Adrenal gland (tissue), 5 donors: ENCODE results near the gene CFAP47.

Experiments
- CTCF ChIP-seq, 6 experiments: fragments of 450-650 bp in 4 of 6; fragments of 200-600 bp in 2 of 6; sonication (generic) in 1 of 6; IDR thresholded peaks; 1 replicate in 5 of 6; 2 replicates in 1 of 6; pipeline versions ENCODE4 v1.5.1 to v1.8.0; 2016 to 2021; ENCODE audit warnings: antibody characterized with exemption in 6 of 6, mild to moderate bottlenecking in 2 of 6, moderate library complexity in 1 of 6
- POLR2A ChIP-seq, 2 donors: fragments of 450-650 bp; IDR thresholded peaks; one replicate each; pipeline ENCODE4 v1.6.1; 2017; ENCODE audit warnings: antibody characterized with exemption in 2 of 2, mild to moderate bottlenecking in 2 of 2, moderate library complexity in 1 of 2
- donor health status: DM: no; HTN: no; CAD: no.

GRCh38 chrX:35880601-35881000 lies 38.9 kb upstream of the CFAP47 start:
- TF ChIP-seq POLR2A (IDR thresholded peaks at IDR 0.05) (no peak), CTCF (IDR thresholded peaks at IDR 0.05) (no peak)
